ENCODE results near the gene CNKSR3.
A peak's percentile ranks its signal among the peaks of the same experiment; 100 is the strongest.

CNKSR3 gene

GRCh38 chr6:154504102-154504501 lies 6.4 kb downstream of the CNKSR3 start:
- FAIRE-seq (no peak), DNase-seq (ENCODE audit: insufficient read length, low spot score) (no peak)
- no peak for TF ChIP-seq CTCF (IDR thresholded peaks at IDR 0.05; ENCODE audit: insufficient read depth, missing control alignments)

- no peak for FAIRE-seq
- DNase-seq (ENCODE audit: insufficient read length, low spot score), result no peak
- TF ChIP-seq CTCF (IDR thresholded peaks at IDR 0.05; ENCODE audit: insufficient read depth, missing control alignments), result no peak
These were observed 6.8 kb downstream of the CNKSR3 start for GRCh38 chr6:154503658-154504057.

- no peak for DNase-seq (ENCODE audit: insufficient read length, low spot score)
- FAIRE-seq, result no peak
- no peak for TF ChIP-seq CTCF (IDR thresholded peaks at IDR 0.05; ENCODE audit: insufficient read depth, missing control alignments)
These were observed 7.9 kb downstream of the CNKSR3 start for GRCh38 chr6:154502553-154502952.

- DNase-seq (ENCODE audit: insufficient read length, low spot score), result no peak
- no peak for TF ChIP-seq CTCF (IDR thresholded peaks at IDR 0.05; ENCODE audit: insufficient read depth, missing control alignments)
- no peak for FAIRE-seq
These were observed 9.0 kb downstream of the CNKSR3 start for GRCh38 chr6:154501578-154501868.

GRCh38 chr6:154500769-154501577 lies 9.5 kb downstream of the CNKSR3 start:
- DNase-seq (ENCODE audit: insufficient read length, low spot score) (no peak), FAIRE-seq (no peak)
- TF ChIP-seq CTCF (IDR thresholded peaks at IDR 0.05; ENCODE audit: insufficient read depth, missing control alignments), result peak; percentile 37

- FAIRE-seq (no peak), DNase-seq (ENCODE audit: insufficient read length, low spot score) (no peak)
- TF ChIP-seq CTCF (IDR thresholded peaks at IDR 0.05; ENCODE audit: insufficient read depth, missing control alignments), result no peak
These were observed 10.5 kb downstream of the CNKSR3 start for GRCh38 chr6:154499855-154500589.

All from D721Med (cell line).